ENCODE measurements around the gene FLT3LG.
A peak's percentile ranks its signal among the peaks of the same experiment; 100 is the strongest.
"Not testable (repeated sequence)": the region's sequence is repeated elsewhere in the genome, so short reads cannot be mapped to it uniquely, and the experiment has no call there.

The FLT3LG gene

DNA sequence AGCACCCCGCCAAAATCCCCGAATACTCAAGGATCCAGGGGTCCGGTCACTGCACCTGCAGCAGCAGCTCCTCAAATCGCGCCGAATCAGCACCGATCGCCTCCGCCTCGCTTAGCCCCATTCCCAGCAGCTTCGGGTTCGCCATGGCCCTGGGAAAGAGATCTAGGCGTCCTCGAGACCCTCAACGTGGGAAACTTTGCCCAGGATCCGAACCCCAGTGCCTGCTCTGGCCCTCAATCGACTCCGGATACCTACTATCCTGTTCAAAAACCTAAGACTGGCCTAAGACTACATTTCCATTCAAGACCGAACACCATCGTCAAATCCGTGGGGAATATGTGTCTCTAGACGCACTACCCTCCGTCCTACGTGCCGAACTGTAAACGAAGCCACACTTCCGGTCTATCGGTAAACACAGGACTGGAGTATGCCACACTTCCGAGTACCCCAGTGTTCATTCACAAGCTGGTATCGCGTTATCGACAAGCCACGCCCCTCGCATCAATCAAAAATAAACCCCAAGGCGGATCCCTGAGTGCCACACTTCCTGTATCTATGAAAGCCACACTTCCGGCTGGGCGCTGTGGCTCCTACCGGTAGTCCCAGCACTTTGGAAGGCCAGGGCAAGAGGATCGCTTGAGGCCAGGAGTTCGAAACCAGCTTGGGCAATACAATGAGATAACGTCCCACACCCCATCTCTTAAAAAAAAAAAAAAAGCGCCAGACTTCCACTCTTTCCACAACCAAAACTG is 22.4 kb upstream of the FLT3LG start, which contains the start of gene PIH1D1:
TSS of gene PIH1D1 (minus strand) at position 385 of the 752 bp plus-strand sequence. CDS start at position 145, 240 bp downstream.
- H3K36me3 ChIP-seq (ENCODE audit: insufficient read depth, low read length): no peaks in the 10 kb centered on the region
- peaks cover 3% of the 10 kb centered on the region for H3K4me1 ChIP-seq (ENCODE audit: control insufficient read depth, insufficient read depth, low read length, unreplicated experiment)
- H3K27ac ChIP-seq (ENCODE audit: low read depth, low read length): peak within 1 kb of the TSS; percentile 98
- peaks cover 14% of the 10 kb centered on the region for H3K79me2 ChIP-seq (ENCODE audit: control insufficient read depth, insufficient read depth, low read length, unreplicated experiment)
- no peaks in the 10 kb centered on the region for H3K27me3 ChIP-seq (ENCODE audit: insufficient read depth, low read length)
- peak within 1 kb of the TSS; percentile 99 for H3K4me3 ChIP-seq (ENCODE audit: low read depth, low read length)
- no peak within 1 kb of the TSS for H2AFZ ChIP-seq (ENCODE audit: low read length, unreplicated experiment)

DNA sequence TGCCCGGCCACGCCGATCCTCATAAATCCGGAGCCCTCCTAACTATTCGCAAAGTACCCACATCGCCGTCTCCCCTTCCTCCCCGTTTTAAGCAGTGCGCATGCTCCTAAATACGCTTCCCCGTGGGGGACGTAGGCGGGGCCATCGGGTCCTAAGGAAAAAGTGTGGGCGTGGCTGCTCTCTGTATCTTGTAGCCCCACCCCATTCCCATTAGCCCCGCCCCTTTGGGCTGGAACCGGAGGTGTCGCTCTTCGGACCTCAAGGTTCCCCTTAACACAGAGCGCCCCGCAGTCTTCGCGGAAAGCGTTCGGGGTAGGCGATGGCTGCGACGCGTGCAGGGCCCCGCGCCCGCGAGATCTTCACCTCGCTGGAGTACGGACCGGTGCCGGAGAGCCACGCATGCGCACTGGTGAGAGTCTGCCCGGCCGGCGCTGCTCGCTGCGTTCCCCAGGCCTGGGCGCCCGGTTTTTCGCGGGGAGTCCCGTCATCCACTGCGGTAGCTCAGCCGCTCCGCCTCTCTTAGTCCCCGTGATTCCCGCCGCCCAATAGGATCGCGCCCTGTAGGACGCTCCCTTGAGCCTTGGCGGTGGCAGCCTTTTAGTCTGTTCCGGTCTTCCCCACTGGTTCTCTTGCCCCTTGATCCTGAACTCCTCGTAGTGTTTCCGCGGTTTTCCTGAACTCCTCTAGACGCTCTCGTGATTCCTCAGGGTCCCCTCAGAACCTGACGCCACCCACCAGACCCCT is 20.8 kb upstream of the FLT3LG start, which contains the start of gene ALDH16A1:
TSS of gene ALDH16A1 (plus strand) at position 213 of the 744 bp plus-strand sequence. CDS start at position 320, 107 bp downstream.
- Histone ChIP-seq H2AFZ (ENCODE audit: low read length, unreplicated experiment) (peak within 1 kb of the TSS; percentile 83), H3K36me3 (ENCODE audit: insufficient read depth, low read length) (no peaks in the 10 kb centered on the region), H3K79me2 (ENCODE audit: control insufficient read depth, insufficient read depth, low read length, unreplicated experiment) (peaks cover 14% of the 10 kb centered on the region), H3K27me3 (ENCODE audit: insufficient read depth, low read length) (no peaks in the 10 kb centered on the region), H3K4me3 (ENCODE audit: low read depth, low read length) (peak within 1 kb of the TSS; percentile 99), H3K27ac (ENCODE audit: low read depth, low read length) (peak within 1 kb of the TSS; percentile 98), H3K4me1 (ENCODE audit: control insufficient read depth, insufficient read depth, low read length, unreplicated experiment) (peaks cover 3% of the 10 kb centered on the region)

DNA sequence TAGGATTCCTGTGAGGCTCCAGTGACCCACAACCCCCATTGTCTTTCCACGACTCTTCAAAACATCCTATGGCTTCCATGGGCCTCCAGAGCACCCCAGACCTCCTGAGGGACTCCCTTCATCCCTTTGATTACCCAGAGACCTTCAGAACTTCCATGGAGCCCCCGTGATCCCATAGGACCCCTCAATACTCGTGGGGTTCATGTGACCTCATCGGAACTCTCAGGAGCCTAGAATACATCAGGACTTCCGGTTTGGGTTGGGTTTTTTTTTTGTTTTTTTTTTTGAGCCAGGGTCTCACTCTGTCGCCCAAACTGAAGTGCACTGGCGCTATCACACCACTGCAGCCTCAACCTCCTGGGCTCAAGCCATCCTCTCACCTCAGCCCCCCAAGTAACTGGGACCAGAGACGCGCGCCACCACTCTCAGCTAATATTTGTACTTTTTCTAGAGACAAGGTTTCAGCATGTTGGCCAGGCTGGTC is 20.2 kb upstream of the FLT3LG start:
- H3K27me3 ChIP-seq (ENCODE audit: insufficient read depth, low read length): no peaks in the 10 kb centered on the region
- no peaks in the 10 kb centered on the region for H3K36me3 ChIP-seq (ENCODE audit: insufficient read depth, low read length)
- H3K4me1 ChIP-seq (ENCODE audit: control insufficient read depth, insufficient read depth, low read length, unreplicated experiment): peaks cover 3% of the 10 kb centered on the region
- peak overlapping the region; percentile 98 for H3K27ac ChIP-seq (ENCODE audit: low read depth, low read length)
- H3K79me2 ChIP-seq (ENCODE audit: control insufficient read depth, insufficient read depth, low read length, unreplicated experiment): peaks cover 14% of the 10 kb centered on the region
- H2AFZ ChIP-seq (ENCODE audit: low read length, unreplicated experiment): no peak overlapping the region
- H3K4me3 ChIP-seq (ENCODE audit: low read depth, low read length): peak overlapping the region; percentile 99

DNA sequence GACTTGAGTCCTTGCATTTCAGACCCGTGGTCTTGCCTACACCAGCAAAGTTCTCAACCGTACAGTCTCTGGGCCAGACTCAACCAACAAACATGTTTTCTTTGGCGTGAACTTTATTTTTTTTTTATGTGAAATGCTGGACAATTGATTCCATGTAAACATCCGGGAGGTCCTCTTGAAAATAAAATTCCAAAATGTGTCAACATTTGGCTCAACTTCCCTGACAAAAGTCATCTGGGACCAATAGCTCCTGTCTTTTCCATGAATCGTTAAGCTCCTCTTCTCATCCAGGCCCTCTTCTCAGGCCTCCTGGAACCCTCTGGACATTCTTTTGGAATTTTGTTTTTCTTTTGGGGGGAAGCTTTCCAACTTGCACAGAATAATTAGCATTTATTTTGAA is 18.2 kb upstream of the FLT3LG start:
- Histone ChIP-seq H3K79me2 (ENCODE audit: control insufficient read depth, insufficient read depth, low read length, unreplicated experiment) (peaks cover 7% of the 10 kb centered on the region), H2AFZ (ENCODE audit: low read length, unreplicated experiment) (no peak overlapping the region), H3K4me1 (ENCODE audit: control insufficient read depth, insufficient read depth, low read length, unreplicated experiment) (no peaks in the 10 kb centered on the region), H3K4me3 (ENCODE audit: low read depth, low read length) (no peak overlapping the region), H3K27ac (ENCODE audit: low read depth, low read length) (peak overlapping the region; percentile 60), H3K36me3 (ENCODE audit: insufficient read depth, low read length) (no peaks in the 10 kb centered on the region), H3K27me3 (ENCODE audit: insufficient read depth, low read length) (no peaks in the 10 kb centered on the region)

GRCh38 chr19:49456326-49456725 is 17.7 kb upstream of the FLT3LG start:
- Histone ChIP-seq H3K27ac (ENCODE audit: low read depth, low read length) (peak overlapping the region; percentile 60), H3K4me1 (ENCODE audit: control insufficient read depth, insufficient read depth, low read length, unreplicated experiment) (no peaks in the 10 kb centered on the region), H2AFZ (ENCODE audit: low read length, unreplicated experiment) (no peak overlapping the region), H3K4me3 (ENCODE audit: low read depth, low read length) (no peak overlapping the region), H3K27me3 (ENCODE audit: insufficient read depth, low read length) (no peaks in the 10 kb centered on the region), H3K36me3 (ENCODE audit: insufficient read depth, low read length) (no peaks in the 10 kb centered on the region), H3K79me2 (ENCODE audit: control insufficient read depth, insufficient read depth, low read length, unreplicated experiment) (peaks cover 6% of the 10 kb centered on the region)

GRCh38 chr19:49458567-49458903 is 15.5 kb upstream of the FLT3LG start:
- Histone ChIP-seq H3K36me3 (ENCODE audit: insufficient read depth, low read length) (no peaks in the 10 kb centered on the region), H2AFZ (ENCODE audit: low read length, unreplicated experiment) (no peak overlapping the region), H3K79me2 (ENCODE audit: control insufficient read depth, insufficient read depth, low read length, unreplicated experiment) (peaks cover 6% of the 10 kb centered on the region), H3K4me3 (ENCODE audit: low read depth, low read length) (no peak overlapping the region), H3K4me1 (ENCODE audit: control insufficient read depth, insufficient read depth, low read length, unreplicated experiment) (no peaks in the 10 kb centered on the region), H3K27me3 (ENCODE audit: insufficient read depth, low read length) (no peaks in the 10 kb centered on the region), H3K27ac (ENCODE audit: low read depth, low read length) (no peak overlapping the region)

GRCh38 chr19:49459388-49459787 is 14.6 kb upstream of the FLT3LG start:
- Histone ChIP-seq H3K27ac (ENCODE audit: low read depth, low read length) (no peak overlapping the region), H3K36me3 (ENCODE audit: insufficient read depth, low read length) (no peaks in the 10 kb centered on the region), H3K79me2 (ENCODE audit: control insufficient read depth, insufficient read depth, low read length, unreplicated experiment) (peaks cover 3% of the 10 kb centered on the region), H3K4me3 (ENCODE audit: low read depth, low read length) (no peak overlapping the region), H2AFZ (ENCODE audit: low read length, unreplicated experiment) (no peak overlapping the region), H3K27me3 (ENCODE audit: insufficient read depth, low read length) (no peaks in the 10 kb centered on the region), H3K4me1 (ENCODE audit: control insufficient read depth, insufficient read depth, low read length, unreplicated experiment) (no peaks in the 10 kb centered on the region)

- not testable (repeated sequence) for H3K36me3 ChIP-seq (ENCODE audit: insufficient read depth, low read length); H2AFZ ChIP-seq (ENCODE audit: low read length, unreplicated experiment); H3K4me3 ChIP-seq (ENCODE audit: low read depth, low read length); H3K4me1 ChIP-seq (ENCODE audit: control insufficient read depth, insufficient read depth, low read length, unreplicated experiment); H3K79me2 ChIP-seq (ENCODE audit: control insufficient read depth, insufficient read depth, low read length, unreplicated experiment); H3K27me3 ChIP-seq (ENCODE audit: insufficient read depth, low read length); H3K27ac ChIP-seq (ENCODE audit: low read depth, low read length)
Measured at GRCh38 chr19:49461130-49461529, 12.9 kb upstream of the FLT3LG start.

DNA sequence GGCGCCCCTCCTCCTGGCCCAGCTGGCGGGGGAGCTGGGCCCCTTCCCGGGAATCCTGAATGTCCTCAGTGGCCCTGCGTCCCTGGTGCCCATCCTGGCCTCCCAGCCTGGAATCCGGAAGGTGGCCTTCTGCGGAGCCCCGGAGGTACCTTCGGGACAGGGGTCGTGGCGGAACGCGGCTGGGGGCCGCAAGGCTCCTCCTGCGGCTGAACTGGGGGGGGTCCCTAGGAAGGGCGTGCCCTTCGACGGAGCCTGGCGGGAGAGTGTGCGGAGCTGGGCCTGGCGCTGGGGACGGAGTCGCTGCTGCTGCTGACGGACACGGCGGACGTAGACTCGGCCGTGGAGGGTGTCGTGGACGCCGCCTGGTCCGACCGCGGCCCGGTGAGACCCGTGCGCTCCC is 12.4 kb upstream of the FLT3LG start:
- Histone ChIP-seq H3K79me2 (ENCODE audit: control insufficient read depth, insufficient read depth, low read length, unreplicated experiment) (no peaks in the 10 kb centered on the region), H3K36me3 (ENCODE audit: insufficient read depth, low read length) (no peaks in the 10 kb centered on the region), H2AFZ (ENCODE audit: low read length, unreplicated experiment) (no peak overlapping the region), H3K27me3 (ENCODE audit: insufficient read depth, low read length) (no peaks in the 10 kb centered on the region), H3K27ac (ENCODE audit: low read depth, low read length) (no peak overlapping the region), H3K4me1 (ENCODE audit: control insufficient read depth, insufficient read depth, low read length, unreplicated experiment) (no peaks in the 10 kb centered on the region), H3K4me3 (ENCODE audit: low read depth, low read length) (no peak overlapping the region)

DNA sequence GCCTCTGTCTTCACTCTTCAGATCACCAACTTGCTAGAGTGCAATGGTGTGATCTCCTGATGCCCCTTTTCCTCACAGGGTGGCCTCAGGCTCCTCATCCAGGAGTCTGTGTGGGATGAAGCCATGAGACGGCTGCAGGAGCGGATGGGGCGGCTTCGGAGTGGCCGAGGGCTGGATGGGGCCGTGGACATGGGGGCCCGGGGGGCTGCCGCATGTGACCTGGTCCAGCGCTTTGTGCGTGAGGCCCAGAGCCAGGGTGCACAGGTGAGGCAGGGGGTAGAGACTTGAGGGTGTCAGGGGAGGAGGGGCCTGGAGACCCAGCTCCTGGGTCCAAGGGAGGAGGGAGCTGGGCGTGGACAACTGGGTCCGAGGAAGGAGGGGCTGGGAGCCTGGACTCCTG is 11.5 kb upstream of the FLT3LG start:
- Histone ChIP-seq H3K79me2 (ENCODE audit: control insufficient read depth, insufficient read depth, low read length, unreplicated experiment) (no peaks in the 10 kb centered on the region), H3K4me1 (ENCODE audit: control insufficient read depth, insufficient read depth, low read length, unreplicated experiment) (no peaks in the 10 kb centered on the region), H3K27ac (ENCODE audit: low read depth, low read length) (no peak overlapping the region), H3K36me3 (ENCODE audit: insufficient read depth, low read length) (no peaks in the 10 kb centered on the region), H3K27me3 (ENCODE audit: insufficient read depth, low read length) (no peaks in the 10 kb centered on the region), H3K4me3 (ENCODE audit: low read depth, low read length) (no peak overlapping the region), H2AFZ (ENCODE audit: low read length, unreplicated experiment) (no peak overlapping the region)
